Measurements from ENCODE around the gene LRRFIP2.

DNA sequence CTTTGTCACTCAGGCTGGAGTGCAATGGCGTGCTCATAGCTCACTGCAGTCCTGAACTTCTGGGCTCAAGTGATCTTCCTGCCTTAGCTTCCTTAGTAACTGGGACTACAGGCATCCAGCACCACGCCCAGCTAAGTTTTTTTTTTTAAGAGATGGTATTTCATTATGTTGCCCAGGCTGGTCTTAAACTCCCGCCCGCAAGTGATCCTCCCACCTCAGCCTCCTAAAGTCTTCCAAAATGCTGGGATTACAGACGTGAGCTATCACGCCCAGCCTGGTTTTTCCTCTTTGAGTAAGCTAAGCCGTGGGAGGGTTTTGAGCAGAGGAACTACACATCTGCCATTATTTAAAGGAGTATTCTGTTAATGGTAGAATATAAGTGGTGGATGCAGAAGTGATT lies 7.4 kb upstream of the LRRFIP2 start:
- no peak for TF ChIP-seq CTCF (IDR thresholded peaks at IDR 0.05)
- TF ChIP-seq EP300 (IDR thresholded peaks at IDR 0.05): no peak
- TF ChIP-seq POLR2A (IDR thresholded peaks at IDR 0.05): no peak
- no peak for TF ChIP-seq POLR2AphosphoS5 (IDR thresholded peaks at IDR 0.05)

Data from suprapubic skin (tissue), 4 donors.